Kidney (tissue), 14 donors: ENCODE data around the gene DDX39A. TPM values are rescaled to one million over a fixed set of nuclear protein-coding genes. Genes with fewer than 3 reads are reported as not detected.

Experiments used
- DNase-seq, 5 donors: peaks; one replicate each; pipeline ENCODE4 v3.0.0-alpha.2; 2013 to 2020
- FAIRE-seq: peaks from 2 replicates; lab custom pipeline; 2012; peaks lifted over from hg19 to GRCh38; lab: Jason Lieb, UNC
- H3K27ac ChIP-seq, 2 donors: one replicate each; pipeline ENCODE4 v1.7.0; 2013; ENCODE audit warnings: low read depth in 2 of 2, low read length in 2 of 2, inconsistent platforms in 1 of 2
- H3K27me3 ChIP-seq: one replicate; pipeline ENCODE4 v1.7.1; 2013; ENCODE audit warnings: low read length, inconsistent platforms; ENCODE audit not compliant: control insufficient read depth, insufficient read depth
- H3K36me3 ChIP-seq, 3 donors: one replicate each; pipeline versions ENCODE4 v1.7.0 to v1.7.1; 2013; ENCODE audit warnings: low read length in 3 of 3, control low read depth in 1 of 3, inconsistent platforms in 1 of 3; ENCODE audit not compliant: insufficient read depth in 3 of 3, control insufficient read depth in 2 of 3
- H3K4me1 ChIP-seq, 3 donors: one replicate each; pipeline versions ENCODE4 v1.7.0 to v1.7.1; 2013; ENCODE audit warnings: low read length in 3 of 3, inconsistent platforms in 1 of 3, low read depth in 1 of 3; ENCODE audit not compliant: control insufficient read depth in 2 of 3, insufficient read depth in 2 of 3
- H3K4me3 ChIP-seq, 3 donors: one replicate each; pipeline versions ENCODE4 v1.7.0 to v1.8.1; 2013; ENCODE audit warnings: low read length in 3 of 3, control low read depth in 1 of 3, inconsistent platforms in 1 of 3
- H3K9ac ChIP-seq, 3 donors: one replicate each; pipeline versions ENCODE4 v1.7.0 to v1.7.1; 2013; ENCODE audit warnings: low read length in 3 of 3, control low read depth in 1 of 3, inconsistent platforms in 1 of 3
- H3K9me3 ChIP-seq, 3 donors: one replicate each; pipeline versions ENCODE4 v1.7.0 to v1.7.1; 2013; ENCODE audit warnings: low read length in 3 of 3, control low read depth in 1 of 3, inconsistent platforms in 1 of 3; ENCODE audit not compliant: control insufficient read depth in 2 of 3, insufficient read depth in 1 of 3
- CTCF ChIP-seq: IDR thresholded peaks from 3 replicates; pipeline ENCODE4 v1.5.1; 2012; ENCODE audit warnings: mild to moderate bottlenecking, moderate library complexity, borderline replicate concordance; ENCODE audit not compliant: insufficient read depth; ENCODE audit errors: extremely low read depth
- intact Hi-C: fragments of 100-400 bp; cut with DNase I; formaldehyde crosslinking; loops from one replicate; pipeline ENCODE4 v1.11.1; 2022
- polyA plus RNA-seq: library from polyadenylated mRNA; stranded (reverse); fragments of 350-450 nt; fragmentation: Illumina TruSeq; extraction: RNeasy Lipid Tissue Mini Kit (QIAGEN cat#74804); gene quantifications from one replicate; pipeline ENCODE4 v1.2.3, GENCODE V29; 2014; ENCODE audit warnings: low read depth, low replicate concordance; ENCODE audit not compliant: insufficient read depth
- total RNA-seq: library from RNA; stranded (reverse); fragmentation: NEBNext Ultra II Directional; extraction: Animal tissue kit (Norgen Biotek cat#: 25700); gene quantifications from one replicate; pipeline ENCODE4 v1.2.1, GENCODE V29; 2021
- donor health status: control.
- donor health status: control.
- donor health status: control.
- donor health status: control.
- donor health status: control.
- donor health status: DM: yes; HTN: yes; CAD: no.
- donor health status: Normal renal cell carcinoma (clear cell type).

Gene DDX39A
- total and polyA plus RNA-seq, 2 donors from 2014 or later, result 35.6 to 53.8 TPM

GRCh38 chr19:14411161-14411937, 7.8 kb downstream of the DDX39A start:
- Histone ChIP-seq H3K9me3 (no peaks in the 10 kb centered on the region), H3K9ac (no peak overlapping the region), H3K36me3 (peaks cover 5 to 37% (median 14%) of the 10 kb centered on the region in 3 donors), H3K27ac (no peak overlapping the region), H3K4me1 (peaks cover 0 to 17% (median 0%) of the 10 kb centered on the region in 3 donors), H3K4me3 (no peak overlapping the region), H3K27me3 (no peaks in the 10 kb centered on the region)
- DNase-seq (no peak), FAIRE-seq (no peak)
- intact Hi-C loops, result no loop called here
- no peak for TF ChIP-seq CTCF

- intact Hi-C loops, result no loop called here
- no peak for DNase-seq
- no peak overlapping the region for H3K9ac ChIP-seq
- FAIRE-seq, result no peak
- no peak overlapping the region for H3K4me3 ChIP-seq
- peaks cover 5 to 37% (median 14%) of the 10 kb centered on the region in 3 donors for H3K36me3 ChIP-seq
- H3K4me1 ChIP-seq, result peaks cover 0 to 16% (median 0%) of the 10 kb centered on the region in 3 donors
- no peak for TF ChIP-seq CTCF
- H3K27me3 ChIP-seq, result no peaks in the 10 kb centered on the region
- no peaks in the 10 kb centered on the region for H3K9me3 ChIP-seq
- no peak overlapping the region for H3K27ac ChIP-seq
Measured at GRCh38 chr19:14410091-14411051, 8.8 kb downstream of the DDX39A start.

GRCh38 chr19:14409146-14410023, 9.8 kb downstream of the DDX39A start:
- H3K4me1 ChIP-seq, result peaks cover 0 to 14% (median 0%) of the 10 kb centered on the region in 3 donors
- no peaks in the 10 kb centered on the region for H3K9me3 ChIP-seq
- DNase-seq (no peak), FAIRE-seq (no peak)
- intact Hi-C loops, result no loop called here
- peaks cover 5 to 37% (median 16%) of the 10 kb centered on the region in 3 donors for H3K36me3 ChIP-seq
- TF ChIP-seq CTCF, result no peak
- no peak overlapping the region for H3K4me3 ChIP-seq
- H3K27me3 ChIP-seq, result no peaks in the 10 kb centered on the region
- H3K9ac ChIP-seq, result no peak overlapping the region
- H3K27ac ChIP-seq, result no peak overlapping the region
